Skin of body (tissue), 2 donors: Measurements from ENCODE around the gene GRIA1. TPM values are rescaled to one million over a fixed set of nuclear protein-coding genes. Genes with fewer than 3 reads are reported as not detected.

Experiments used
- DNase-seq: peaks from one replicate; lab custom pipeline; 2025; lab: John Stamatoyannopoulos, UW
- total RNA-seq: library from RNA; depleted of rRNA; stranded (reverse); fragments of >200 nt; gene quantifications from one replicate; pipeline ENCODE4 v1.2.3, GENCODE V29; 2014

Gene GRIA1
- total RNA-seq, 1 donor from 2014 or later, result 2.5 TPM

- DNase-seq, result no peak
Observed at GRCh38 chr5:153658606-153659005, 168.1 kb downstream of the GRIA1 start.

GRCh38 chr5:153659039-153659736 lies 168.7 kb downstream of the GRIA1 start:
- peak; percentile 19 for DNase-seq

GRCh38 chr5:153660919-153661318 lies 170.4 kb downstream of the GRIA1 start:
- no peak for DNase-seq

- no peak for DNase-seq
Observed at GRCh38 chr5:153661897-153662296, 171.4 kb downstream of the GRIA1 start.

GRCh38 chr5:153670101-153670500 lies 179.6 kb downstream of the GRIA1 start:
- no peak for DNase-seq

GRCh38 chr5:153671653-153672346 lies 181.3 kb downstream of the GRIA1 start:
- DNase-seq, result no peak

GRCh38 chr5:153672347-153673090 lies 182.0 kb downstream of the GRIA1 start:
- DNase-seq, result no peak

- no peak for DNase-seq
Observed at GRCh38 chr5:153674356-153674755, 183.9 kb downstream of the GRIA1 start.

- DNase-seq, result peak; percentile 8
Observed at GRCh38 chr5:153676406-153676805, 185.9 kb downstream of the GRIA1 start.

GRCh38 chr5:153676821-153677220 lies 186.4 kb downstream of the GRIA1 start:
- no peak for DNase-seq

- DNase-seq, result no peak
Observed at GRCh38 chr5:153678617-153679329, 188.3 kb downstream of the GRIA1 start.

GRCh38 chr5:153690236-153690635 lies 199.8 kb downstream of the GRIA1 start:
- DNase-seq, result no peak

- no peak for DNase-seq
Observed at GRCh38 chr5:153696256-153696655, 205.8 kb downstream of the GRIA1 start.

GRCh38 chr5:153699035-153699434 lies 208.6 kb downstream of the GRIA1 start:
- no peak for DNase-seq

GRCh38 chr5:153700940-153701339 lies 210.5 kb downstream of the GRIA1 start:
- DNase-seq, result no peak

- DNase-seq, result no peak
Observed at GRCh38 chr5:153702265-153702664, 211.8 kb downstream of the GRIA1 start.

GRCh38 chr5:153704110-153704509 lies 213.6 kb downstream of the GRIA1 start:
- DNase-seq, result no peak

- no peak for DNase-seq
Observed at GRCh38 chr5:153707626-153708025, 217.2 kb downstream of the GRIA1 start.

- DNase-seq, result no peak
Observed at GRCh38 chr5:153711755-153712154, 221.3 kb downstream of the GRIA1 start.

GRCh38 chr5:153712946-153713345 lies 222.5 kb downstream of the GRIA1 start:
- DNase-seq, result no peak

- DNase-seq, result no peak
Observed at GRCh38 chr5:153713943-153714342, 223.5 kb downstream of the GRIA1 start.

GRCh38 chr5:153714798-153715197 lies 224.3 kb downstream of the GRIA1 start:
- no peak for DNase-seq
